Measurements from ENCODE around the gene FMN1. TPM values are rescaled to one million over a fixed set of nuclear protein-coding genes. Genes with fewer than 3 reads are reported as not detected.
A peak's percentile ranks its signal among the peaks of the same experiment; 100 is the strongest.

Gene FMN1
- total and polyA plus RNA-seq, 2 experiments from 2014 or later: 0.53 to 1.8 TPM

DNA sequence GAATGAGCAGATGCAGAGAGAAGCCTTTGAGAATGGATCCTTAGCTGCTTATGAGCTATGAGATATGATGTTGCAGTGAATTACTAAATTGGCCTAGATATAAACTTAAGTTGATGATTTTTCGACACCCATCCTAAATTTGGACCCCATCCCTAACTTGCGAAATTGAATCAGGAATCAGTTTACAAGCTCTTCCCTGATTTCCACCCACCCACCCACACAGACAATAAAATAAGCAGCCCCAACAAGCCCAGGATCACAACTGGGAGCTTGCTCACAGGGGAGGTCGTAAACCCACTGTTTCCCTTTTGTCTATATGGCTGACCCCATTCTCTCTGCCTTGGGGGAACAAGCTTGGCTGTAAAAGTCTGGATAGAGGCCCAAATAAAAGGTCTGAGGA, 419.4 kb downstream of the FMN1 start:
- Histone ChIP-seq H3K4me1 (ENCODE audit: low read depth) (no peaks in the 10 kb centered on the region), H3K27ac (no peak overlapping the region), H3K4me3 (no peak overlapping the region), H3K9me3 (ENCODE audit: low read depth) (no peaks in the 10 kb centered on the region), H3K27me3 (peaks cover 3% of the 10 kb centered on the region), H3K36me3 (no peaks in the 10 kb centered on the region)
- TF ChIP-seq, protein P1, sequence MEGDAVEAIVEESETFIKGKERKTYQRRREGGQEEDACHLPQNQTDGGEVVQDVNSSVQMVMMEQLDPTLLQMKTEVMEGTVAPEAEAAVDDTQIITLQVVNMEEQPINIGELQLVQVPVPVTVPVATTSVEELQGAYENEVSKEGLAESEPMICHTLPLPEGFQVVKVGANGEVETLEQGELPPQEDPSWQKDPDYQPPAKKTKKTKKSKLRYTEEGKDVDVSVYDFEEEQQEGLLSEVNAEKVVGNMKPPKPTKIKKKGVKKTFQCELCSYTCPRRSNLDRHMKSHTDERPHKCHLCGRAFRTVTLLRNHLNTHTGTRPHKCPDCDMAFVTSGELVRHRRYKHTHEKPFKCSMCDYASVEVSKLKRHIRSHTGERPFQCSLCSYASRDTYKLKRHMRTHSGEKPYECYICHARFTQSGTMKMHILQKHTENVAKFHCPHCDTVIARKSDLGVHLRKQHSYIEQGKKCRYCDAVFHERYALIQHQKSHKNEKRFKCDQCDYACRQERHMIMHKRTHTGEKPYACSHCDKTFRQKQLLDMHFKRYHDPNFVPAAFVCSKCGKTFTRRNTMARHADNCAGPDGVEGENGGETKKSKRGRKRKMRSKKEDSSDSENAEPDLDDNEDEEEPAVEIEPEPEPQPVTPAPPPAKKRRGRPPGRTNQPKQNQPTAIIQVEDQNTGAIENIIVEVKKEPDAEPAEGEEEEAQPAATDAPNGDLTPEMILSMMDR (IDR thresholded peaks at IDR 0.05; ENCODE audit: low read depth, low read length): no peak
- DNase-seq (ENCODE audit: low read depth in 1 of 2, low spot score in 1 of 2): no peak

DNA sequence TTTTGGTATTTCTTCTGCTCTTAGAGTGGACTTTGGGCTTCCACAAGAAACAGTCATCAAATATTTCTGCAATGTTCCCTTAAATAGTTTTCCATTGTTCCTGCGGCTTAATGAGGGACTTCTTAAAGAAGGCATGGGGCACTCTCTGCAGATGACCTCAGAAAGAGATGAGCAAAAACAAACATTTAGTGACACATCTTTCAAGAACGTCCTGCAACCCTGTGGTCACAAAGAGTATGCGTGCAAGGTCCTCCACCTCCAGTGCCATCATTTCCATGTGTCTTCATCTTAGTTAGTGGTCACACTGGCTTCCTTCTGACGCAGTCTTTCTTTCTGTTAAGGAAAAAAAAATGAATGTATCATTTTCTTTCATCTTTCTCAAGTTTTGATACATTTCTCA, 420.5 kb downstream of the FMN1 start:
- H3K27me3 ChIP-seq: peaks cover 3% of the 10 kb centered on the region
- no peak overlapping the region for H3K27ac ChIP-seq
- TF ChIP-seq, protein P1 (IDR thresholded peaks at IDR 0.05; ENCODE audit: low read depth, low read length): no peak
- H3K36me3 ChIP-seq: no peaks in the 10 kb centered on the region
- peak in 1 of 2 donors; percentile 53 for DNase-seq (ENCODE audit: low read depth in 1 of 2, low spot score in 1 of 2)
- no peaks in the 10 kb centered on the region for H3K9me3 ChIP-seq (ENCODE audit: low read depth)
- H3K4me1 ChIP-seq (ENCODE audit: low read depth): no peaks in the 10 kb centered on the region
- no peak overlapping the region for H3K4me3 ChIP-seq

DNA sequence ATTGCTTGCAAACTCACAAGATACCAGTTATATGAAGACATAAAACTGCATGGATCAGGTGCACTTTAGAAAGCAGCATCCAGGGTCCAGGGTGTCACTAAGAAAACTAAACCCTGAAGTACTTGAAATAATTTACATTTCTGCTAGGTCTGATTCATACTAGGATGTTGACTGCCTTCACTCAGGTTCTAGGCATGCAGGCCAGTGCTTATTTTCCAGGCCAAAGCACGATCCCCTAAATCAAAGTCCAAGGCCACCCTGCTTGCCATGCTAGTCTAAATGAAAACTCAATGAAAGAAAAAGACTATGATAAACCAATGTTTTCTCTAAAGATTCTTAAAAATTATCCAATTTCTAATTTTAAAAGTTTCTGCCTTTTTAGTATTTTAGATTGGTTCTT, 427.3 kb downstream of the FMN1 start:
- Histone ChIP-seq H3K4me1 (ENCODE audit: low read depth) (peaks cover 6% of the 10 kb centered on the region), H3K4me3 (no peak overlapping the region), H3K36me3 (no peaks in the 10 kb centered on the region), H3K9me3 (ENCODE audit: low read depth) (no peaks in the 10 kb centered on the region), H3K27ac (no peak overlapping the region), H3K27me3 (no peaks in the 10 kb centered on the region)
- TF ChIP-seq, protein P1 (IDR thresholded peaks at IDR 0.05; ENCODE audit: low read depth, low read length): no peak
- no peak for DNase-seq (ENCODE audit: low read depth in 1 of 2, low spot score in 1 of 2)

DNA sequence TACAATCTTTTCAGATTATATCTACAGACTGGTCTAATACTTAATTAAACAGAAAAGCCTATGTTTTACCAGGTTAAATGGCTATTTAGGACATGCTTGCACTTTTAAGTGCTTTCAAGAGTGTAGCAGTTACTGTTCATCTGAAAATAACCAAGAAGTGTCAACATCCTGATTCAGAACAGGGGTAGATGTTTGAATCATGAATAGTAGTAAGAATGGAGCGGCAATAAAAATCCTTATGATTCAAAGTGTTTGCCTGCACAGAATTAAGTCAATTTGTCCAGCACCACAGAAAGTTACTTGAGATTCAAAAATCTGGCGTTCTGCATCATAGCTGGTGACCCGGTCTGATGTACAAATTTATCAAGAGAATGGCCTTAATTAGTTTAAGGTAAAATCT, 428.4 kb downstream of the FMN1 start:
- Histone ChIP-seq H3K9me3 (ENCODE audit: low read depth) (no peaks in the 10 kb centered on the region), H3K36me3 (no peaks in the 10 kb centered on the region), H3K27me3 (no peaks in the 10 kb centered on the region), H3K27ac (no peak overlapping the region), H3K4me3 (no peak overlapping the region), H3K4me1 (ENCODE audit: low read depth) (peaks cover 6% of the 10 kb centered on the region)
- no peak for DNase-seq (ENCODE audit: low read depth in 1 of 2, low spot score in 1 of 2)
- TF ChIP-seq, protein P1 (IDR thresholded peaks at IDR 0.05; ENCODE audit: low read depth, low read length): no peak

DNA sequence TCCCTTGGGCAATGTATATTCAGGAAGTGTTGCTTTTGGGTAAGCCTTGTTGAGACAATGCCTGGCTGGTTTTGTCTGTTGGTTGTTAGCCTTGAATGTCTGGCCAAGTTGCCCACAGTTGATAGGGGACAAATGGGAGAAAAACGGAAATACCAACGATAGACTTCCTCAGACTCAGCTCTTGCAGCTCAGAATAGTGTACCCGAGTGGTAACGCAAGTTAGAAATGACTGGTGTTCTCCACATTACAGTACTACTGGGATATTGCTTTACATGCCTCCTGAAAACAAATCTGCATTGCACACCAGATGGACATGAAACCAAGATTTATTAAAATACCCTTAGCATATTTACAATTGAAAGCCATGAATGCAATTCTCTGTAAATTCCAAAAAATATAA, 429.3 kb downstream of the FMN1 start:
- Histone ChIP-seq H3K36me3 (no peaks in the 10 kb centered on the region), H3K27me3 (no peaks in the 10 kb centered on the region), H3K4me1 (ENCODE audit: low read depth) (peaks cover 6% of the 10 kb centered on the region), H3K4me3 (no peak overlapping the region), H3K9me3 (ENCODE audit: low read depth) (no peaks in the 10 kb centered on the region), H3K27ac (no peak overlapping the region)
- DNase-seq (ENCODE audit: low read depth in 1 of 2, low spot score in 1 of 2): no peak
- TF ChIP-seq, protein P1 (IDR thresholded peaks at IDR 0.05; ENCODE audit: low read depth, low read length): no peak

DNA sequence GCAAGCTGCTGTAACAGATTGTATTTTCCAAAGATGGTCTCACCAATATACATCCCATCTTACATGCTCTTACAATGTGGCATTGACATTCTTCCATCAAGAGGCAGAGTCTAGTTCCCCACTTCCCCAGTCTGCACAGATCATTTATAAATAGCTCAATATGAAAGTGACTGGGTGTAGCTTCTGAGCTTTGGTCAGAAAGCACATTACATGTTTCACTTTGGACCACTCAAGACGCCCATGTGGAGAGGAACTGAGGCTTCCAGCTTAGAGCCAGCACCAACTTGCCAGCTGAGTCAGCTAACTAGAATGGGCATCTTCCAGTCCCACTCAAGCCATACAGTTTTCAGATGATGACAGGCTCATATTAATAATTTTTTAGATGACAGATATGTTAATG, 431.2 kb downstream of the FMN1 start:
- no peaks in the 10 kb centered on the region for H3K36me3 ChIP-seq
- no peak overlapping the region for H3K4me3 ChIP-seq
- no peak for DNase-seq (ENCODE audit: low read depth in 1 of 2, low spot score in 1 of 2)
- no peaks in the 10 kb centered on the region for H3K9me3 ChIP-seq (ENCODE audit: low read depth)
- no peak overlapping the region for H3K27ac ChIP-seq
- TF ChIP-seq, protein P1 (IDR thresholded peaks at IDR 0.05; ENCODE audit: low read depth, low read length): no peak
- no peaks in the 10 kb centered on the region for H3K27me3 ChIP-seq
- peaks cover 6% of the 10 kb centered on the region for H3K4me1 ChIP-seq (ENCODE audit: low read depth)

Measured in cardiac muscle cell (in vitro differentiated cells and primary cell).